PC-9 (cell line): ENCODE measurements around the gene DHCR7.

Experiments used
- EZH2 ChIP-seq: fragments of 200-600 bp; sonication (generic); IDR thresholded peaks from 2 replicates; pipeline ENCODE4 v1.8.0; 2017; ENCODE audit warnings: antibody characterized with exemption, low read depth
- TF ChIP-seq, protein P1 (sequence below): fragments of 200-600 bp; sonication (generic); conservative IDR thresholded peaks from 2 replicates; pipeline ENCODE4 v1.6.1; 2017; ENCODE audit warnings: mixed run types, antibody characterized with exemption, mild to moderate bottlenecking, moderate library complexity

DNA sequence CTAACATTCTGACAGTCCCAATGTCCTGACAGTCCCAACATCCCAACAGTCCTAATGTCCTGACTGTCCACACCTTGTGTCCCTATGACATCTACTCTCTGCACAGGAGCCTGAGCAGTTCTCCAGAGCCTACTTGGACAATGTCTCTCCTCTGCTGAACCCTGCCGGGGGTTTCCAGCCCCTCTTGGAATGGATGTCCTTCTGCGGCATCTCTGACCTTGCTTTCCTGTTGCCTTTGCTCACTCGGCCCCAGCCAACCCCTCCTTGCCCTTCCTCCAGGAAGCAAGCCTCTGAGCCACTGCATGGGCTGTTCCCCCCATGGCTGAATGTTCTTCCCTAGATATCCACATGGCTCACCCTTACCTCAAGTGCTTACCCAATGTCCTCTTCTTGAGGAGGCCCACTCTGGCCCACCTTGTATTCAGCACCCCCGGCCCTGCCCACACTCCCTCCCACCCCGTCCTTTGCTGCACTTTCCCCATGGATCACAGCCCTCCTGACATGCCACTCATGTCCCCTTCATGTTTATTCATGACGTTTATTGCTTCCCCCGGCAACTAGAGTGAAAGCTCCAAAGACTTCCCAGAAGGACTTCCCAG lies 59.5 kb downstream of the DHCR7 start:
- no peak; the same call in 1 of the 2 replicates for TF ChIP-seq EZH2
- TF ChIP-seq, protein P1, sequence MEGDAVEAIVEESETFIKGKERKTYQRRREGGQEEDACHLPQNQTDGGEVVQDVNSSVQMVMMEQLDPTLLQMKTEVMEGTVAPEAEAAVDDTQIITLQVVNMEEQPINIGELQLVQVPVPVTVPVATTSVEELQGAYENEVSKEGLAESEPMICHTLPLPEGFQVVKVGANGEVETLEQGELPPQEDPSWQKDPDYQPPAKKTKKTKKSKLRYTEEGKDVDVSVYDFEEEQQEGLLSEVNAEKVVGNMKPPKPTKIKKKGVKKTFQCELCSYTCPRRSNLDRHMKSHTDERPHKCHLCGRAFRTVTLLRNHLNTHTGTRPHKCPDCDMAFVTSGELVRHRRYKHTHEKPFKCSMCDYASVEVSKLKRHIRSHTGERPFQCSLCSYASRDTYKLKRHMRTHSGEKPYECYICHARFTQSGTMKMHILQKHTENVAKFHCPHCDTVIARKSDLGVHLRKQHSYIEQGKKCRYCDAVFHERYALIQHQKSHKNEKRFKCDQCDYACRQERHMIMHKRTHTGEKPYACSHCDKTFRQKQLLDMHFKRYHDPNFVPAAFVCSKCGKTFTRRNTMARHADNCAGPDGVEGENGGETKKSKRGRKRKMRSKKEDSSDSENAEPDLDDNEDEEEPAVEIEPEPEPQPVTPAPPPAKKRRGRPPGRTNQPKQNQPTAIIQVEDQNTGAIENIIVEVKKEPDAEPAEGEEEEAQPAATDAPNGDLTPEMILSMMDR = no peak
